DMS114 treated with DMSO at 0.1 percent for 48 hours (cell line): ENCODE data around the gene MIEN1.
"Not testable (repeated sequence)": the region's sequence is repeated elsewhere in the genome, so short reads cannot be mapped to it uniquely, and the experiment has no call there.

Experiments
- DNase-seq: peaks from one replicate; lab custom pipeline; 2025; ENCODE audit not compliant: unreplicated experiment; lab: John Stamatoyannopoulos, UW

MIEN1 gene

GRCh38 chr17:39716879-39717536 is 13.3 kb downstream of the MIEN1 start:
- DNase-seq = no peak

GRCh38 chr17:39716073-39716818 is 14.1 kb downstream of the MIEN1 start:
- no peak for DNase-seq

DNA sequence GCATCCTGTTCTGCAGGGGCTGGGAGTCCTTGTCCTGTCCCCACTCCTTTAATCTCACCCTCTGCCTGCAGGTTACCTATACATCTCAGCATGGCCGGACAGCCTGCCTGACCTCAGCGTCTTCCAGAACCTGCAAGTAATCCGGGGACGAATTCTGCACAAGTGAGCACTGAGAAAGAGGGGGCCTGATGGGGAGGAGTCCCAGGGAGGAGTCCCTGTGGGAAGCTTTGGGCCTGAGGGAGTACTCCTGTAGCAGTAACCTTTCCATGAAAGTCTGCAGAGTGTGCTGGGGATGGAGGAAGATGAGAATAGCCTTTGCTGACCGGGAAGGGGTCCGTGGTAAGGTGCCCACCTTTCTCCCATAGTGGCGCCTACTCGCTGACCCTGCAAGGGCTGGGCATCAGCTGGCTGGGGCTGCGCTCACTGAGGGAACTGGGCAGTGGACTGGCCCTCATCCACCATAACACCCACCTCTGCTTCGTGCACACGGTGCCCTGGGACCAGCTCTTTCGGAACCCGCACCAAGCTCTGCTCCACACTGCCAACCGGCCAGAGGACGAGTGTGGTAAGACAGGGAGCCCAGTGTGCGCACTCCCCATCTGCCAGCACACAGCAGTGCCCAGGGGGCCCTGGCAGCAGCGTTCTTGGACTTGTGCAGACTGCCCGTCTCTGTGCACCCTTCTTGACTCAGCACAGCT is 14.8 kb downstream of the MIEN1 start:
- no peak for DNase-seq

- DNase-seq = no peak
Measured at GRCh38 chr17:39714234-39714633, 16.1 kb downstream of the MIEN1 start.

DNA sequence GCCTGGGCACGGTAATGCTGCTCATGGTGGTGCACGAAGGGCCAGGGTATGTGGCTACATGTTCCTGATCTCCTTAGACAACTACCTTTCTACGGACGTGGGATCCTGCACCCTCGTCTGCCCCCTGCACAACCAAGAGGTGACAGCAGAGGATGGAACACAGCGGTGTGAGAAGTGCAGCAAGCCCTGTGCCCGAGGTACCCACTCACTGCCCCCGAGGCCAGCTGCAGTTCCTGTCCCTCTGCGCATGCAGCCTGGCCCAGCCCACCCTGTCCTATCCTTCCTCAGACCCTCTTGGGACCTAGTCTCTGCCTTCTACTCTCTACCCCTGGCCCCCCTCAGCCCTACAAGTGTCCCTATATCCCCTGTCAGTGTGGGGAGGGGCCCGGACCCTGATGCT is 18.5 kb downstream of the MIEN1 start:
- no peak for DNase-seq

DNA sequence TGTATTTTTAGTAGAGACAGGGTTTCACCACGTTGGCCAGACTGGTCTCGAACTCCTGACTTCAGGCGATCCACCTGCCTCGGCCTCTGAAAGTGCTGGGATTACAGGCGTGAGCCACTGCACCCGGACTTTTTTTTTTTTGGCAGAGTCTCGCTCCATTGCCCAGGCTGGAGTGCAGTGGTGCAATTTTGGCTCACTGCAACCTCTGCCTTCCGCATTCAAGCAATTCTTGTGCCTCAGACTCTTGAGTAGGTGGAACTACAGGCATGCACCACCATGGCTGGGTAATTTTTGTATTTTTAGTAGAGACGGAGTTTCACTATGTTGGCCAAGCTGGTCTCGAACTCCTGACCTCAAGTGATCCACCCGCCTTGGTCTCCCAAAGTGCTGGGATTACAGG is 19.3 kb downstream of the MIEN1 start:
- not testable (repeated sequence) for DNase-seq

DNA sequence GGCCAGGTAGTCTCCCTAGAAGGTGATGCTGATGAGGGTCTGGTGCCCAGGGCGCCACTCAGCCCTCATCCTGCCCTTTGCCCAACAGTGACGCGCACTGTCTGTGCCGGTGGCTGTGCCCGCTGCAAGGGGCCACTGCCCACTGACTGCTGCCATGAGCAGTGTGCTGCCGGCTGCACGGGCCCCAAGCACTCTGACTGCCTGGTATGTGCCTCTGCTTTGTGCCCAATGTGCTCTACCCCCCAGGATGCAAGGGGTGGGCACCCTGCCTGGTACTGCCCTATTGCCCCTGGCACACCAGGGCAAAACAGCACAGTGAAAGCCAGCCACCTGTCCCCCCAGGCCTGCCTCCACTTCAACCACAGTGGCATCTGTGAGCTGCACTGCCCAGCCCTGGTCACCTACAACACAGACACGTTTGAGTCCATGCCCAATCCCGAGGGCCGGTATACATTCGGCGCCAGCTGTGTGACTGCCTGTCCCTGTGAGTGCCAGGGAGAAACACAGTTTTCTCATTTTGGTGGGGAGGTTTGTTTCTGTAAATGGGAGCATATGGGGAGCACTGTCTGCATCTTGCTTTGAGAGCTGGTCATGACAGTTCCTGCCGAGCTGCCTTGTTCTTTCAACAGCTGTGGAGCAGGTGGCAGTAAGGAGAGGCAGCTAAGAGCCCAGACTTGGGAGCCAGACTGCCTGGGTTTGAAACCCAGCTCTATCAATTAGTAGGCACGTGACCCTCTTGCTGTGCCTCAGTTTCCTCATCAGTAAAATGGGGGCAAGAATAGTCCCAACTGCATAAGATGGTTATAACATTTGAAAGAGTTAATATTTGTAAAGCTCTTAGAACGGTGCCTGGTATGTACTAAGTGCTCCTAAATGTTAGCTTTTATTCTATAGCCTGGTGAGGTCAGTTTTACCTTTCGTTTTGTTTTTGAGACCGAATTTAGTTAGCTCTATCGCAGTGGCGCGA is 20.1 kb downstream of the MIEN1 start:
- DNase-seq = no peak

- DNase-seq = no peak
Measured at GRCh38 chr17:39709319-39709997, 20.9 kb downstream of the MIEN1 start.

DNA sequence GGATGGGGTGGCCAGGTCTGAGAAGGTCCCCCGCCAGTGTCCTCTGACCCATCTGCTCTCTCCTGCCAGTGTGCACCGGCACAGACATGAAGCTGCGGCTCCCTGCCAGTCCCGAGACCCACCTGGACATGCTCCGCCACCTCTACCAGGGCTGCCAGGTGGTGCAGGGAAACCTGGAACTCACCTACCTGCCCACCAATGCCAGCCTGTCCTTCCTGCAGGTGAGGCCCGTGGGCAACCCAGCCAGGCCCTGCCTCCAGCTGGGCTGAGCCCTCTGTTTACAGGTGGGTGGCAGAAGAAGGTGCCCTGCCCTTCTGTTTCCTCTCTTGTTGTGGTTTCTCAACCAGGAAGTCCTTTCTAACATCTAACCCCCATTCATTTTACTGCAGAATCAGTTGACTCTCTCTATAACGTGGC is 23.4 kb downstream of the MIEN1 start:
- no peak for DNase-seq

DNA sequence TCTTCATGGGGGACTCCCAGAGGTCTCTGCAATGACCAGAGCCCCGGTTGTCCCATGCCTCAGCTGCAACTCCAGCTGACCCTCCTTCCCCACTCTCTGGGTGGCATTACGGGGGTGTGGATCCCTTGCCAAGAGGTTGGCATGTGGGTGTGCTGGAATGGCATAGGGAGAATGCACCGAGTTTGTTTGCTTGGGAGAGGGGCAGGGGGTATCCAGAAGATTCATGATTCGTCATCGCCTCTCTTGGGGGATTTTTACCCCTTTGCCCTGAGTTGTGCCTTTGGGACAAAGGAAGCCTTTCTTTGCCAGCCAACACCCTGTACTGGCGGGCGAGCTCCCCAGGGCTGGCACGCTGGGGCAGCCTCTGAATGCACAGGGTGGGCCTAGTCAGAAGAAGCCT is 23.9 kb downstream of the MIEN1 start:
- no peak for DNase-seq

- no peak for DNase-seq
Measured at GRCh38 chr17:39705786-39706348, 24.5 kb downstream of the MIEN1 start.

DNA sequence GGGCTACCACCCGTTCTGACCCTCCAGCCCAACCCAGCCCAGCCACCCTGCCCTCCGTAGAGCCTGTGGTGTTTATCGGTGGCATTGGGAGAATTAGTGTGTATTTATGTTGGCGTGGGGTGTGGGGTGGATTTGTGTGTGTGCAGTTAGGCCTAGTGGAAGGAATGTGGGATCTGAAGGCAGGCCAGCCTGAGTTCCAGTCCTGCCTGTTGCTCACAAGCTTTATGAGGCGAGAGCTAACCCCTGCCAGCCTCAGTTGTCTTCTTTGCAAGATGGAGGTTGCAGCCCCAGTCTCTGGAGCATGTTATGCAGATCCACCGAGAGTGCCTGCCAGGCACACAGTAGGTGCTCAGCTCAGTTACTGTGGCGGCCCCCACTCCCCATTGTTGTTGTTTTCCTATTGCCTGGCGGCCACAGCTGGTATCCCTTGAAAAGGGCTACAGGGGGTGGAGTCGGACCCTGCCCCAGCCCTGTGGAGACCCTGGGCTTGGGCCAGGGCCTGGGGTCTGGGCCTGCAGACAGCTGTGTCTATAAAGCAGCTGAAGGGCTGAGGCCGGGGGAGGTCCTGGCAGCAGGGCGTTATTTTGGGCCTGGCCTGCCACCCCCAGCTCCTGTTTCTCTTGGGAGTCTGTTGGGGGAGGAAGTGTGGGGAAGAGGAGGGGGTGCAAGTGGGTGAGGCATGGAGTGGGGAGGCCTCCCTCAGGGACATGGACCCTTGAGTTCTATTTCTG is 25.3 kb downstream of the MIEN1 start:
- no peak for DNase-seq

DNA sequence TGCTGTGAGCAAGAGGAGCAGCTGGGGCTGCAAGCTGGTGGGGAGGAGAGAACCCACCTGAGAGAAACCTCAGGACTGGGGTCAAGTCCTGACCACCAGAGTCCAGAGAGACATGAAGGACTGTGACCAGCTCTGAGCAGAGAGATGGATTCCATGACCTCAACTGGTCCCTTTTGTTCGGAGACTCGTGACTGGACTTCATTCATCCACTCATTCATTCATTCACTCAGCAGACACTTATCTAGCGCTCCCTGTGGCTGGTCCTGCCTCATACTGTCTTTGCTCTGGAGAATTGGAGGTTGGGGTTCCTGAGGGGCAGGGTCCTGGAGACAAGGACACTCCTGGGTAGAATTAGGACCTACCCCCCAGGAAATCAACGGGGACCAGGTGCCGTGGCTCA is 26.4 kb downstream of the MIEN1 start:
- DNase-seq = no peak

GRCh38 chr17:39702901-39703893 is 27.1 kb downstream of the MIEN1 start:
- no peak for DNase-seq

GRCh38 chr17:39701784-39702422 is 28.4 kb downstream of the MIEN1 start:
- no peak for DNase-seq

- DNase-seq = no peak
Measured at GRCh38 chr17:39701012-39701783, 29.1 kb downstream of the MIEN1 start.
